ENCODE data around the gene SMARCB1.
"Not testable (repeated sequence)": the region's sequence is repeated elsewhere in the genome, so short reads cannot be mapped to it uniquely, and the experiment has no call there.

The SMARCB1 gene

DNA sequence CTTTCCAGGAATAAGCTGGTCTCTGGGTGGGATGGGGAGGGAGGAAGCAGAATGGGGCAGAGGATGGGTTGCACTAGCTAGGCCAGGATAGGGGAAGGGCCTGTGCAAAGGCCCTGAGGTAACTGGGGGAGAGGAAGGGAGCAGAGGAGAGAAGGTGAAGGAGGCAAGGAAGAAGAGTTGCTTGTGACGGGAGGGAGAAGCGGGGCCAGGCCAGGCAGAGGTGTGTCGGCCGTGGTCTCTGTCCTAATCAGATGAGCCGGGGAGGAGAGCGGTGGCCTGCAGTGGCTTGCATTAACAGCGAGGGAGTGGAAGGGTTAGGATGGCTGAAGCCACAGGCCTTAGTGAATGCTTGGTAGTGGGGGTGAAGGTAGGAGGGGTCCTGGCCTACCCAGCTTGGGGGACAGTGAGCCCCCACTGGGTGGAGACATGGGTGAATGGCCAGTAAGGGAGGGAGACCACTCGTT is 58.0 kb downstream of the SMARCB1 start:
- no peak for DNase-seq (ENCODE audit: low read depth in 1 of 2, low spot score in 1 of 2)

DNA sequence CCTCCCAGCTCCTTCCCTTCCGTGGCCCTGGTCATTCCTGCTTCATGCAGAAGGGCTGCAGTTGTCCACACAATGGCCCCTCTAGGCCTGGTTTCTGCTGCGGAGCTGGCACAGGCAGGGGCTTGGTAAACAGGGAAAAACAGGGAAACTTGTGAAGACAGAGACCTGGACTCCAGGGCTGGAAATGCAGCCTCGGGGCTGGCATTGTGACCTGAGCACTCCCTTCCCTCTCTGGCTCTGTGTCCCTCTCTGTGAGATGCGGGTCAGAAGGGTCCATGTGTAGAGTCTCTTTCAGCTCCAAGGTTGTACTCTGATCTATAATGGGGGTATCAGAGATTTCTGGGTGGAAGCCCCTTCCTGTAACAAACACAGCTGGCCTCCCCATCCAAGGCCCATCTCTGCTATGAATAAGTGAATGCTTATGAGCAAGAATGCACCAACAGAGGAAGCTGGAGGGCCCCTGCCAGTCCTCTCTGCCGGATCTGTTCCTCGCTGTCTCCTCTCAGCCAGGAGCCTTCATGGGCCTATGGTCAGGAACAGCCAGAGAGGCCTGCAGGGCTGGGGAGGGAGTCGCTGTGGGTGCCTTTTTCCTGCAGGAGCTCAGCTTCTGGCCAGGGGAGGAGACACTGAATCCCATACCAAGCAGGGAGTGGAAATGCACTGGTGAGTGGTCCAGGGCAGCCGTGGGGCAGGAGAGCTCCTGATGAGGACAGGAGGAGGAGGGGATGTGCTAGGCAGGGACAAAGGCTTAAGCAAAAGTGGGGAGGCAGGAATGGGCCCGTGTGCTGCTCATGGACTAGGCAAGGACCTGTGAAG is 58.7 kb downstream of the SMARCB1 start:
- no peak for DNase-seq (ENCODE audit: low read depth in 1 of 2, low spot score in 1 of 2)

DNA sequence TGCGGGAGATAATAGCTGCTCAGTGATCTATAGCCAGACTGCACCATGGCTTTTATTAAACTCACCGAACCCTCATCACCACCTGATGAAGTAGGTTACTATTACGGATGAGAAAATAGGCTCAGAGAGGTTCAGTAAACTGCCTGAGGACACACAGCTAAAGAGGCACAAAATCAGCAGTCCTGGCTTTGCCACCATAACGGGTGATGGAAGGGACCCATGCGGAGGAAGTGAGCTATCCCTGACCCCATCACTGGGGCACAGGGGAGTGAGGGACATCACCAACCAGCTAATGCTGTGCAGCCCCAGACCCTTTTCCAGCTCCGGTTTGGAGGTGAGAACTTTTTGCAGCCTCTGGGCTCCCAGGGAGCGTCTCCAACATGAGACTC is 59.3 kb downstream of the SMARCB1 start:
- DNase-seq (ENCODE audit: low read depth in 1 of 2, low spot score in 1 of 2): no peak

DNA sequence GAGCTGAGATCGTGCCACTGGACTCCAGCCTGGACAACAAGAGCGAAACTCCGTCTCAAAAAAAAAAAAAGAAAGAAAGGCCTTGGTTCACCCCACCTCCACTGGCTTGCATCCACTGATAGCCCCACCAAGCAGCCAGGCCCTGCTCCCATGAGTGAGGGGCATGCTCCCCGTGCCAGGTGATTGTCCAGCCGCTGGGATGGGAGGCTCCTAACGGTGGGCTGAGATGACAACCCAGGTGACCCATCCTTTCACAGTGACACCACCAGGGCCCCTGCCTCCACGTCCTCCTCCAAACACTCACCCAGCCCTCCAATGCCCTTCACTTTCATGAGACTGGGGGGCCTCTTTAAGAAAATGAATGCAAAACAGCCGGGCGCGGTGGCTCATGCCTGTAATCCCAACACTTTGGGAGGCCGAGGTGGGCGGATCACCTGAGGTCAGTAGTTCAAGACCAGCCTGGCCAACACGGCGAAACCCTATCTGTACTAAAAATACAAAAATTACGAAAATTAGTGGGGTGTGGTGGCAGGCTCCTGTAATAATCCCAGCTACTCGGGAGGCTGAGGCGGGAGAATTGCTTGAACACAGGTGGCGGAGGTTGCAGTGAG is 60.6 kb downstream of the SMARCB1 start:
- no peak for DNase-seq (ENCODE audit: low read depth in 1 of 2, low spot score in 1 of 2)

DNA sequence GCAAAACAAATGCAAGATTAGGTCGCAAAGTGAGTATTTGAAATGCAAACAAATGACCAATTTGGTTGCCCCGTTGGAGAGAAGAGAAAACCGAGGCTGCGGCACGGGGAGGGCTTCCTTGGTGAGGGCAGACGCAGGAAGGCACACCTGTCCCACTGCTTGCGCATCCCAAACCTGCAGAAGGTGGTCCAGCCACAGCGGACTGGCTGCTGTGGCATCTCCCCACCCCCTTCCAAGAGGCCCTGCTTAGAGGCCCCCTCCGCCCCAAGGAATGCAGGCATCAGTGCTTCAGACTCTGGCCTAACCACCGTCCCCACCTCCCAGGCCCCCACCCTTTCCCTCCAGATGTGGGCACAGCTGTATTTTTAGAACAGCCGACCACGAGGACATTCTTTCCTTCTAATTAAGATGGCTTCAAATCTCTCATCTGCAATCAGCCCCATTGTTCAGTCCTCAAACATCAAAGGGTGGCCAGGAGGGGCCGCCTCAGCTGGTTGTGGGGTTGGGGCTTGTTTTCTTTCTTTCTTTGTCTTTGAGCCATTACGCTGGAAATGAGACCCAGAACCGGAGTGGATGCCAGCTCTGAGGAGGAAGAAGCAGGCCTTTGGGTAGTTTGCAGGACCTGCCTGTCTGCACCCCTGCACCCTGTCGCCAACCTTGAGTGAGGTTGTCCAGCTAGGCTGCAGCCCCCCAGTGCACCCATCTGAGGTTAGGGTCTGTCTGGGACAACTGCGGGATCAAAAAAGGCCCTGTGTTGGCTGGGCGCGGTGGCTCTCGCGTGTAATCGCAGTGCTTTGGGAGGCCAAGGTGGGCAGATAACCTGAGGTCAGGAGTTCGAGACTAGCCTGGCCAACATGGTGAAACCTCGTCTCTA is 61.5 kb downstream of the SMARCB1 start:
- DNase-seq (ENCODE audit: low read depth in 1 of 2, low spot score in 1 of 2): no peak

DNA sequence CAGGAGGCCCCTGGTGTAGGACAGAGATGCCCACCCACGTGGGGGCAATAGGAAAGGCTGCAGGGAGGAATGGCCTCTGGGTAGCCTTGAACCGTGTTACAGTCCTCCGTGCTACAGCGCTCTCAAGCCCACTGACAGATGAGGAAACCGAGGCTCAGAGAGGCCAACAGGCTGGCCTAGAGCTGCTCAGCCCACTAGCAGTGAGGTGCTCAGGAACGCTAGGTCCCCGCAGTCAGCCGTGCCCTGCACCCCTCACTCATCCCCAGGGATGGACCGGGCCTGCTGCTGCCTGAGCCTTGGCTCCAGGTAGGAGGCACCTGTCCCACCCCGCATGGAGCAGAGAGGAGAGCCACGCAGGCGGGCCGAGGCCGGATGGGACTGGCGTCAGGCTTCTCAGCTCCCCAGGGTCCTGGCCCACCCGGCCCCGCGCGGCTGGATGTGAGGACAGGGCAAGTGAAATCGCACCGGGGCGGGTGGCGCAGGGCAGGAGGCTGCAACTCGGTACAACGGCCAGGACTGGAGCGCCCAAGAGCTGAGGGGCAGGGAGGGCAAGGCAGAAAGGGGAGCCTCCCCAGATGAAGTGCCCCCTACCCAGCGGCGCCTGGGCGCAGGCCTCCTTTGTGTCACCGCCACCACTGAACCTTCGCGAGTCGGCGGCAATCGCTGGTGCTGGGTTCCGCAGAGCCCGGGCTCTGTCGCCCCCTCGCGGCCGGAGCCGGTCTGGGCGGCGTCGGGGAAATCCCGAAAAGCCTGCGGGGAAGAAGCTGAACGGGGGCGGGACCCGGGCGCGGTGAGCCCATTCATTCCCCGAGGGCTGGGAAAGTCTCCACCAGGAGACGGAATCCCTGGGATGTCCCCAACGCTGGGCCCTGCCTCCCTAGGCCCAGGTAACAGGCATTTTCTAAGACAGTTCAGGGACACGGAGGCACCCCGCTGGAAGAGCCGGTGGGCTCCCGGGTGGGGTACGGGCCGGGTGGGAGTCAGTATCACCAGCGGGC is 62.5 kb downstream of the SMARCB1 start:
- DNase-seq (ENCODE audit: low read depth in 1 of 2, low spot score in 1 of 2): peak; percentile 79 to 83

DNA sequence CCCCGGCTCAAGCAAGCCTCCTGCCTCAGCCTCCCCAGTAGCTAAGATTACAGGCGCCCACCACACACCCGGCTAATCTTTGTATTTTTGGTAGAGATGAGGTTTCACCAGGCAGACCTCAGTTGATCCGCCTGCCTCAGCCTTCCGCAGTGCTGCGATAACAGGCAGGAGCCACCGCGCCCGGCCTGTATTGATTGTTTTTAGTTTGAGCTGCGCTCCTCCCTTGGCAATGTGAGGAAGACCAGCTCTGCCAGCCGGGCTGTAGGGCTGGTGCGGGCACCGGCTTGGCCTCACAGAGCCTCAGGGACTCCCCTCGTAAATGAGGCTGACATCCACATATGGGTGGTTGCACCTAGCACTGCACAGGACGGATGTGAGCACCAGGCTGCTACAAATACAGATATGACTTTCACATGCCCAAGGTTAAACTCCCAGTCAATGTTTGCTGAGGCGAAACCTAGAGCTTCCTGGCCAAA is 63.4 kb downstream of the SMARCB1 start:
- no peak for DNase-seq (ENCODE audit: low read depth in 1 of 2, low spot score in 1 of 2)

DNA sequence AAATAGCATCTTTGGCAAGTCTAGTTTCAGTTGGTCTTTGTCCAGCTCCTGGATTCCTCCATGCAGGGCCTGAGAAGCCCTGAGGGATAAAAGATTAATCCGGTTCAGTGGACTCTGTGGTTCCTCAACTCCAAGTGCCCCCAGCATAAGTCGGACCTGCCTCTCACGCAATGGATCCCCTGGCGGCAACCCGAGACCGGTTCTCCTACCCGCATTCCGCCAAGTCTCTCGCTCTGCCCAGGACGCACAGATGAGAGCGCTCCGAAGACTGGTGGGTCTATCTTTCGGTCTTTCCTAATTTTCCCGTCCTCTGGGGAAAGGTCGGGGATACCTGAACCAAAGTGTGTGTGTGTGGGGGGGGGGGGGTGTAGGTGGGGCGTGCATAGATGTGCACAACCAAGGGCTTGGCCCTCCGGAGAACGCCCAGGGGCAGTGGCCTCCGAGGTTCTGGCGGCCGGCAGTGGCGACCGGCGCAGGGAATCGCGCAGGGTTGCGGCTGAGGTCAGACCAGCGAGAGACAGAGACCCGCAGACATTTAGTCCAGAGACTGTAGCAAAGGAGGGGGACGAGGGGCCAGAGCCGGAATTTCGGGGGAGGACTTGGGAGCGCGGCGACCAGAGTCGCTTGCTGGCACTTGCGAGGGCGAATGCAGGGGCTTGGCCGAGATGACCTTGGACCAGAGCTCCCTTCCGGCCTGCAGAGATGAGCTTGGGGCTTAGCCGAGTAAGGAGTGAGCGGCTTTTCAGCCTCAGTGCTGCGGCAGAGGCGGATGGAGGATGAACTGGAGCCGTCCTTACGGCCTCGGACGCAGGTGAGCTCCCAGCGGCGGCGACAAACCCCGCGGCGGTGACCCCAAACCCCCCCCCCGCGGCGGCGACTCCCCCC is 70.2 kb downstream of the SMARCB1 start:
- peak in 1 of 2 donors; percentile 22 for DNase-seq (ENCODE audit: low read depth in 1 of 2, low spot score in 1 of 2)

DNA sequence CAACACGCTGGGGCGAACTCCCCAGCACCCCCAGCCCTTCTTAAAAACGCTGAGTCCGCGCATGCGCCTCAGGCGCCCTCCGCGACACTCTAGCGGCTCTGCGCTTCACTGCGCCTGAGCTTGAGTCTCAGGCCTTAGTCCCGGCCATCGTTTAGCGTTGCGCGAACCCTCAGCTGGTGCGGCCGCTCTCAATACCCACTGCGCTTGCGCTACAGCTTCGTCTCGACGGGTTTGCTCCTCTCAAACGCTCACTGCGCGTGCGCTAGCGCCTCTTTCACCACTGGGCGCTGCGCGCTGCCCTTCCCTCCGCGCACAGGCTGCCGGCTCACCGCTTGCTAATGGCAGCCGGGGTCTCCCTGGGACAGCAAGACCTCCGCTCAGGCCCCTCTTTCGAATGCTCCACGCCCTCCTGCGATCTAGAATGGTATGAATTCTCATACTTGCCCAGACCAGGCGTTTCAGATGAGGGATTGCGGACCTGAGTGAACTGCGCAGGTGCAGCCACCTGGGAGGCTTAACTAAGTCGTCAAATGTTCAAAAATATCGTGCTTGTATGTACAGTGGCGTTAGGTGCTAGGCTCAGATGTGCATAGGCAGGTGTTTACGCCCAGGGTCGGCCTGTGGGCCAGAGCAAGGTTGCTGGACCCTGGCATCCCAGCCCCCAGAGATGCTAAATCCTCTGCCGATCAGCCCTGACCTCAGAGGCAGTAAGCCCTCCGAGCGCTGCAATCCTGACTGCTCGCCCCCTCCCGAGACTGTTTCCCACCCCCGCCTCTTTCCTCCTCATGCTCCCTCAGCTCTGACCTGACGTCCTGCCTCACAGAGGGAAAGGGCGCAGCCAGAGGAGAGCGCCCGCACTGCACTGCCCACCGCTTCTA is 71.1 kb downstream of the SMARCB1 start, which contains the start of gene SLC2A11:
Gene SLC2A11, plus strand, starts transcription at position 270 of the 878 bp plus-strand sequence. Its CDS starts 125 bp downstream, at position 395.
- DNase-seq (ENCODE audit: low read depth in 1 of 2, low spot score in 1 of 2): peak; percentile 77 to 93

DNA sequence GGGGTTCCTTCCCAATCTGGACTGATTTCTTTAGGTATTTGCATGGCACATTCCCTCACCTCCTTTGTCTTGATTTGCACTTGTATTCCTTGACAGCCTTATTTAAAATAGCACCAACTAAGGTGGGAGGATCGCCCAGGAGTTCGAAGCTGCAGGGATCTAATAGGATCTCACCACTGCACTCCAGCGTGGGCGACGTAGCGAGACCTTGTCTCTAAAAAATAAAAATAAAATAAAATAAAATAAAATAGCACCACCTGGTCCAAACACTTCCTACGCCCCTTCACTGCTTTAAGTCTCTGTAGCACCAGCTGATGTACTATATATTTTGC is 71.7 kb downstream of the SMARCB1 start:
- DNase-seq (ENCODE audit: low read depth in 1 of 2, low spot score in 1 of 2): no peak

DNA sequence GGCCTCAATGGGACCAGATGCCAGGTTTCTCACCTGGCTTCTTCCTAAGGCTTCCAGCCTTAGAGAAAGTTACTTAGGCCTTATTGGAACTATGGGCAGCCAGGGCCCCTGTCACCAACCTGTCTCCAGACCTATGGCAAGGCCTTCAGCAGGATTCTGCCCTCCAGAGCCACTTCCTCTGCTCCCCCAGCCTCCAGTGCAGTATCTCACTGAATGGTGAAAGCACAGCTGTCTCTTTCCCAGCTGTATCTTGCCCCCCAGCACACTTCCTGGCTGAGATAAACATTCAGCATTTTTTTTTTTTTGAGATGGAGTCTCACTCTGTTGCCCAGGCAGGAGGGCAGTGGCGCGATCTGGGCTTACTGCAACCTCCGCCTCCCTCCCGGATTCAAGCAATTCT is 72.4 kb downstream of the SMARCB1 start:
- no peak for DNase-seq (ENCODE audit: low read depth in 1 of 2, low spot score in 1 of 2)

DNA sequence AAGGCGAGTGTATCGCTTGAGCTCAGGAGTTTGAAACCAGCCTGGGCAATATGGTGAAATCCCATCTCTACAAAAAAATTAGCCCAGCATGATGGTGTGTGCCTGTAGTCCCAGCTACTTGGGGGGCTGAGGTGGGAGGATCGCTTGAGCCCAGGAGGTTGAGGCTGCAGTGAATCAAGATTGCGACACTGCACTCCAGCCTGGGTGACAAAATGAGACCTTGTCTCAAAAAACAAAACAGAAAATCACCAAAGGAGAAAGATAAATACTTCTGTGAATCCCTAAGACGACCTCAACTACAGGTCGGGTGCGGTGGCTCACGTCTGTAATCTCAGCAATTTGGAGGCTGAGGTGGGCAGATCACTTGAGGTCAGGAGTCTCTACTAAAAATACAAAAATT is 73.4 kb downstream of the SMARCB1 start:
- DNase-seq (ENCODE audit: low read depth in 1 of 2, low spot score in 1 of 2): not testable (repeated sequence)

DNA sequence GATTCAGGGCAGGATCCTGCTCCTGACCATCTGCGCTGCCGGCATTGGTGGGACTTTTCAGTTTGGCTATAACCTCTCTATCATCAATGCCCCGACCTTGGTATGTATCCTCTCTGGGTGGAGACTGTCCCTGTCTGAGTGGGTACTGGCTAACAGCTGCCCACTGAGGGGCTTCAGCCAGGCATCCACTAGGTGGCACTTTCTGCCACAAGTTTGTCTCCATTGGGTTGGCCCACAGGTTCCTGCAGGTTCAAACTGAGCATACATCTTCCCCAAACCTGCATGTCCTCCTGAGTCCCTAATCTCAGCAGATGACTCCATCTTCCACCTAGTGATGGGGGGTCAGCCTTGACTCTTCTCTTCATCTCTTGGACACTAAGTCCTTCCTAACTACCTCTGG is 75.3 kb downstream of the SMARCB1 start:
- DNase-seq (ENCODE audit: low read depth in 1 of 2, low spot score in 1 of 2): no peak

DNA sequence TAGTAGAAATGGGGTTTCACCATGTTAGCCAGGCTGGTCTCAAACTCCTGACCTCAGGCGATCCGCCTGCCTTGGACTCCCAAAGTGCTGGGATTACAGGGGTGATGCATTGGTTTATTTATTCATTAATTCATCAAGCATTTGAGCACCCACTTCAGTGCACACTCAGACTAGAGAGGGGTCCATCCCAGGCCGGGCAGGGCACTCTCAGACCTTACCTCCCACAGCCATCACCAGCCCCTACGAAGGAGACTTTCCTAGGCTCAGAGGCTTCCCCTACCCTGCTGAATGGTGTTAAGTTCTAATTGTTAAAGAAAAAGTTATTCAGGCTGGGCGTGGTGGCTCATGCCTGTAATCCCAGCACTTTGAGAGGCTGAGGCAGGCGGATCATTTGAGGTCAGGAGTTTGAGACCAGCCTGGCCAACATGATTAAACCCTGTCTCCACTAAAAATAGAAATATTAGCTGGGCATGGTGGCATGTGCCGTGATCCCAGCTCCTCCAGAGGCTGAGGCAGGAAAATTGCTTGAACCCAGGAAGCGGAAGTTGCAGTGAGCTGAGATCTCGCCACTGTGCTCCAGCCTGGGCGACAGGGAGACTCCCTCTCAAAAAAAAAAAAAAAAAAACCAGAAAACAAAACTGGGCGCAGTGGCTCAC is 77.9 kb downstream of the SMARCB1 start:
- not testable (repeated sequence) for DNase-seq (ENCODE audit: low read depth in 1 of 2, low spot score in 1 of 2)

DNA sequence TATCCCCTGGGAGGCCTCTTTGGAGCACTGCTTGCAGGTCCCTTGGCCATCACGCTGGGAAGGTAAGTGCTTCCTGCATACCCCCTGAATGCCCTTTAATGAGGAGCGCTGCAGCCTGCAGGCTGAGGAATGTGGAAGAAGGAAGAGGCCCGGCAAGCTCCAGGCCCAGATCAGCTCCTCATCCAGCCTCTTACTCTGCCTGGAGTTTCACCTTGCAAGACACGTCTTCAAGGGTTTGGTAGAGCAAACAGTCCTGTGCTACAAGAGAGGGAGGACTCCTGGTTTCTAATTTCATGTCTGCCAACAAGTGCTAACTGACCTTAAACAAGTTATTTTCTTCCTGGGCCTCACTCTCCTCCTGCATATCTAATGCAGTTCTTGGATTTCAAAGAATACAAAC is 81.8 kb downstream of the SMARCB1 start:
- no peak for DNase-seq (ENCODE audit: low read depth in 1 of 2, low spot score in 1 of 2)

DNA sequence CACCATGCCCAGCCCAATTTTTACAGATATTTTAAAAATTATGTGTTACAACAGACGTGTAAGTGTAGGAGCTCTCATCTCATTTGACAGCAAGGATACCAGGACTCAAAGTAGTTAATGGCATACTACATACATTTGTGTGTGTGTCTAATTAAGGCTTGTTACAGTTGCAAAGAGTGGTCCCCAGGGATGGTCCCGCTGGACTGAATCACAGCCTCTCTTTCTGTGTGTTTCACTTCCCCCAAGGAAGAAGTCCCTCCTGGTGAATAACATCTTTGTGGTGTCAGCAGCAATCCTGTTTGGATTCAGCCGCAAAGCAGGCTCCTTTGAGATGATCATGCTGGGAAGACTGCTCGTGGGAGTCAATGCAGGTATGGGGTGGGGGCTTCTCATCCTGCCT is 88.1 kb downstream of the SMARCB1 start:
- DNase-seq (ENCODE audit: low read depth in 1 of 2, low spot score in 1 of 2): no peak

DNA sequence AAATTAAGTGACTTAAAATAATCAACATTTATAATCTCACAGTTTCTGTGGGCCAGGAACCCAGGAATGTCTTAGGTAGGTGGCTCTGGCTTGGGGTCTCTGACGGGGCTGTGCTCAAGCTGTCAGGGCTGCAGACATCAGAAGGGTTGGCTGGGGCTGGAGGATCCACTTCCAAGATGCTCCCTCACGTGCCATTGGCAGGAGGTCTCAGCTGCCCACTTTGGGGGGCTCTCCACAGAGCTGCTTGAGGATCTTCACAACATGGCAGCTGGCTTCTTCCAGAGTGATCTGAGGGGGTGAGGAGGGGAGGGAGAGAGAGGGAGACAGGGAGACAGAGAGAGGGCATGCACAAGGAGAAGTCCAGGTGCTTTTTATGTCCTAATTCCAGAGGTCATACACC is 89.0 kb downstream of the SMARCB1 start:
- DNase-seq (ENCODE audit: low read depth in 1 of 2, low spot score in 1 of 2): no peak

DNA sequence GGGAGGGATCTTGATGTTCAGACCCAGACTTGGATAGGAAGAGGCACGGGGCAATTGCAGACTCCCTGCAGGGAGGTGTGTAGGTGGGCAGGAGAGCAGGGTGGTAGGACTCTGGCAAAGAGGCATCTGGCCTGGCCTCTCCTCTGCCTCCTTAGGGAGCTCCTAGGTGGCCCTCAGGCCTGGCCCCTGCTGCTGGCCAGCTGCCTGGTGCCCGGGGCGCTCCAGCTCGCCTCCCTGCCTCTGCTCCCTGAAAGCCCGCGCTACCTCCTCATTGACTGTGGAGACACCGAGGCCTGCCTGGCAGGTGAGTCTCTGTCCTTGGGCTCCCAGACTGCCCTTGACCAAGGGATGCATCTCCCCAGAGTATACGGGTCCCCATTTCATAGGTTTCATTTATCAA is 90.8 kb downstream of the SMARCB1 start:
- no peak for DNase-seq (ENCODE audit: low read depth in 1 of 2, low spot score in 1 of 2)
